Suppressor macrophage treated with lipopolysaccharide for 1 hour (primary cell): ENCODE results near the gene ST7.
A peak's percentile ranks its signal among the peaks of the same experiment; 100 is the strongest.
"Not testable (repeated sequence)": the region's sequence is repeated elsewhere in the genome, so short reads cannot be mapped to it uniquely, and the experiment has no call there.

ENCODE experiments used
- DNase-seq, 3 donors: peaks; one replicate each; pipeline ENCODE4 v3.0.0-alpha.2; 2020 to 2022

Gene ST7

DNA sequence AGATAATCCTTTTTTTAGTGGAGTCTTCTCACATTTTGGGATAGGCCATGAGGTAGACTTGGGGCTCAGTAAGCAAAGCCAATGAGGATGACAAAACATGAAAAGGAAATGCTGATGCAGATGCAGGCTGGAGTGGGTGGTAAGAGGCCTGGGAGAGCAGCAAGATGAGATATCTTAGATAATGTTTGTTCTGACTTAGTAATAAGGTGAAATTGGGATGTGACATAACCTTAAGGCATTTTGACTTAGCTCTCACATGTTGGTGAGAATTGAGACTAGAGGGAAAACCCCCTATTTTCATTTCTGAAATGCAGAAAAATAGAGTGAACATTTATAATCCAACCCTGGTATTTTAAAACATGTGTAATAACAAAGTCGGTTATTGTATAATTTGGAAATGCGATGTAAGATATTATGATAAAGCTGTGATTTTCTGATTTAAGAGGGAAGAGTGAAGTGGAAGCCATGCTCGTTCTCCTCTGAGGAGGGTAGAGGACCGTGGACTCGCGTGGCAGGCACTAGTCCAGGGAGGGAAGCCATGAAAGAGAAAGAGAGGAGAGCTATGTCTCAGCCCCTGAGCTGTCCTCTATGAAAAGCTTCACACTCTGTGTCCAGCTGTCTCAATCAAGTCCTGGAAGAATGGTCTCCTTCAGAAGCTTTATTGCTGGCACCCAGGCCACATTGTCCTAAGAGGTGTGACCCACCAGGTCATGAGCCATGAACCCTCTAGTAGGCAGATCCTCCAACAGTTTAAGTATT, 57.3 kb downstream of the ST7 start:
- DNase-seq = peak; percentile 64 to 79 (median 66)

DNA sequence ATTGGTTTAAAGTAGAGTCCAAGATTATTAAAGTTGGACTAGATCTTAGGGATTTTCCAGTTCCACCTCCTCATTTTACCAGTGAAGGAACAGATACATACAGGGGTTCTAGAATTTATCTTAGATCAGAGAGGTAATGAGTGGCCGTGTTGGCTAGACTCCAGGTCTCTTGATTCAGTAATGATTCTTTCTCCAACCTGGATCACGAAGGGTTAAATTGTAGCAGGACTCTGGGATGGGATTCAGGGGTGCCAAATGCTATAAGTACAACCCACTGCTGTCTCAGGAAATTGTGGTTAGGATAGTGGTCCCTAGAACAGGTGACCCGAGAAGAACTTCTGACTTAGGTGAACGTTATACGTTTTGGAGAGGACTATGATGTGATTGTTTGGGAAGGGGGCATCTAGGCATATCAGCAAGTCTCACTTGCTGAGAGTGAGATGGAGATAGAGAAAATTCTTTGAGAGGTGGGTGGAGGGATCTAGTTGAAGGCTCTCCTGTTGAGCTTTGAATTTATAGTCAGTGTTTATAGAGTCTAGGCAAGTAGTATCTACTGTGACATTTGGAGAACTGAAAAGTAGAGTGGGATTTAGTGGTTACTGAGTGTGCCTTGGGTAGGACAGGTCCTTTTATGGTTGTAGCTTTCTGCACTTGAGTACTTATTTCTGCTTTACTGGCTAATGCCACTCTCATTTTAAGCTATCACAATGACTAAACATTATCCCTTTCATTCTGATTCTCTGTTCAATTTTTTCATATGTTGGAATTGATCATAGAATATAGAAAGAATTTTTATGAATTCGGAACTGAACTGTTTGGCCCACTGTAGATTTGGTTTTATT, 58.3 kb downstream of the ST7 start:
- DNase-seq = peak; percentile 25 to 49 (median 38)

DNA sequence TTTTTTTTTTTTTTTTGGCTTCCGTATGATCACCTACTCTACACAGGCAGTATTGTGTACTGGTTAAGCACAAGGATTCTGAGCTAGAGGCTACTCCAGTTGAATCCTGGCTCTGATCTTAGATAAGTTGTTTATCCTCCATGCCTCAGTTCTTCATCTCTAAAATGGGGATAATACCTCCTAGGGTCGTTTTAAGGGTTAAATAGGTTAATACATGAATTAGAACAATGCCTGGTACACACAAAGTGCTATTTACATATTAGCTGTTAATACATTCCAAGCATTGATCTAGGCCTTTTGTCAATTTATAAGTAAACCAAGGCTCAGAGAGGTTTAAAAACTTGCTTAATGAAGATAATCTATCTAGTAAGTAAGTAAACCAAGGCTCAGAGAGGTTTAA, 59.0 kb downstream of the ST7 start:
- no peak for DNase-seq

DNA sequence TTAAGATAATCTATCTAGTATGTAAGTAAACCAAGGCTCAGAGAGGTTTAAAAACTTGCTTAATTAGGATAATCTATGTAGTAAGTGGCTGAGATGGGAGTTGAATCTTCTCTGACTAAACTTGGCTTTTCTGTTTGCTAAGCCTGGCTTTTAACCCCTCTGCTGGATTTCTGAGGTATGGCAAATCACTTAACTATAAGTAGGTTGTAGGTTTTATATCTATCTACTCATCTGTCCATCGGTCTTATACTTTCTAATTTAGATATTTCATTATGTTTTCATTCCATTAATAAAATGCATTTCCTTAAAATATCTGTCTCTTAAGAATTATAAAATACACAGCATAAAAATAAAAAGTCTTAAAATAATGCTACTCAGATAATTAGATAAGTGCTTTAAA, 59.4 kb downstream of the ST7 start:
- peak; percentile 47 to 61 (median 57) for DNase-seq

DNA sequence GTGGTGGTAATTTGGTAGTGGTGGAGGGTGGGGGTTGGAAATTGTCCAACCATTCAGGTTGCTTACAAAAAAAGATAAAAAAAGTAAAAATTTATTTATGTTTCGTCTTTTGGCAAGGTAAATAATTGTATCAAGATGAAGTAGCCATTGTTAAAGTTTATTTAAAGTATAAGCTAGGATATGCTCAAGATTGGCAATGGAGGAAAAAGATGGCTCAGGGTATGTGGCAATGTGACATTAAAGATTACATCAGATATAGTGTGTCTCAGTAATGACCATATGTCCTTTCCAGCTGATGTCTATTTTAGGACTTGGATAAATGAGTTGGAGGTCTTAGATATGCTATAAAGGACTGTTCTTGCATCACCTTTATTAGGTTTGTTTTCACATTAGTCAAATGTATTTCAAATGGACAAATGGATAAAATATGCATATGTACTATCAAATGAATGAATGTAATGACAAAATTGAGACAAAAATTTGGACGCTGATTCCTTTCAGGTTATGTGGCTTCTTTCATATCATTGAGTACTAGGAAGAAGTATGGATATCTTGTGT, 60.9 kb downstream of the ST7 start:
- peak in 2 of 3 donors; percentile 26 to 36 for DNase-seq

DNA sequence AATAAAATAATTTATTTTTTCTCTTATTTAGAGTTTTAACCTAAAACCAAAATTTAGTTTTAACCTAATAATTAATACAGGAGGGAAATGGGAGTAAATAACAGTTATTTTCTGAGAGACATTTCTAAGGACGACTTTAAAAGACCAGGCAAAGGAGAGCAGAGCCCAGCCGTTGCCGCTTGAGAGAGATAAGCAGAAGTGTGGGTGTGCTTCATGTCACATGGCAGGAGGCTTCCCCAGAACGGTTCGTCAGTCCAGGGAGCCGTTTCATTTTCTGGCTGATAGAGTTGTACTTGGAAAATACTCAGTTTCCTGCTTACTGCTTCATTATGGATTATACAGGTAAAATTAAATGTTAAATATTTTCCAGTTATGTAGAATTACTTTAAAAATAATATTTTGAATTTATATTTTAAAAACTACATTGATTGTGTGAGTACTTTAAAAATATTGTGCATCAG, 61.4 kb downstream of the ST7 start:
- DNase-seq = peak; percentile 81 to 85 (median 83)

DNA sequence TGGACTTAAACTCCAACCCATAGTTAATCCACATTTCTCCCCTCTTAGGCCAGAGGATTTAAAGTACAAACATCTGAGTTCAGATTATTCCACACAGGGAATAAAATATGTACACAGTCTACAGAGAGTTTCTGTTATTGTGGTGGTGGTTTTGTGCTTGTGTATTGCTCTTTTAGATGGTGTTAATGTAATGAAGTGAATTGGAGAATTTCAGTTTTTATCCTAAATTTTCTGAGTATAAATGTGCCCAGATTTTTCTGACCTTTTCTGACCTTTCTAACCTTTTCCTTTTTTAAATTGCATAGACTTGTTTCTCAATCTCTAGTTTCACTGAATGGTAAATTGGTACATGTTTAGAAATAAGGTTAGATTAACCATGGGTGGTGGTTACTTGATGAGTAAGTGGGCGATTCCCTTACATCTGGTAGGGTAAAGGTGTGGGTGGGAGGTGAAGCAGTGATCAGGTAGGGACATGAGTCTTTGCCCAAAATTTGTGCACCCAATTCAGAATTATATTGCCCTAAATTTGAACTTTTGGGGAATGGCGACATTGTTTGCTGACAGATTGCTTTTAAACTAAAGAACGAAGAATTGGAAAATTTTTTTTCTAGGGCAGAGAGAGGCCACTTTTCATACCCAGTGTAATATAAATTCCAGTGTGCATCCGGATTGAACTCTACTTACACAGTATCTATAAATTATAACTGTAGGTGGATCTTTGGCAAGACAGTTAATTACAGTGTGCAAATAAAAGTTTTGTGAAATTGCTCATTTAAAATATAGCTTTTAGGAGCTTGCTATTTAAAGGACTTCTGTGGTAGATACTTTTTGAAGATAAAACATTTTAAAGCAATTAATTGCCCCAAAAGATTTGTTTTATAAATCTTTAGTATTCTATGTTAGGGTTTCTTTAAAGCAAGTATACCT, 62.2 kb downstream of the ST7 start:
- DNase-seq = peak in 1 of 3 donors; percentile 17

DNA sequence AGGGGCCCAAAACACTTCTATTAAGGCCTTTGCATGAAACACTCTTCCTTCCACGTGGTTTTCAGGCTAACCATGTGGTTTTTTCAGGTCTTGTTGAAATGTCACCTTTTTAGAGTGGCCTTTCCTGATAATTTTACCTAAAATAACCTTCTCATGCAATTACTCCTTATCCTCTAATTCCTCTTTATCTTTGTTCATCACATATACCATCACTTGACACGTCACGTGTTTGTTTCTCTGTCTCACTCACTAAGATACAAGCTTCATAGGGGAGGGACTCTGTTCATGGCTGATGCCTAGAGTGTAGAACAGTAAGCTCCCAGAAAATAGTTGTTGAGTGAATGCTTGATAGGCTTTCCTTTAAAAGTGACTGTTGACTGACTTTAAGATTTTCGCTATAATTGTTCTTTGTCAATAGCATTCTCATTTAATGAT, 63.7 kb downstream of the ST7 start:
- no peak for DNase-seq

DNA sequence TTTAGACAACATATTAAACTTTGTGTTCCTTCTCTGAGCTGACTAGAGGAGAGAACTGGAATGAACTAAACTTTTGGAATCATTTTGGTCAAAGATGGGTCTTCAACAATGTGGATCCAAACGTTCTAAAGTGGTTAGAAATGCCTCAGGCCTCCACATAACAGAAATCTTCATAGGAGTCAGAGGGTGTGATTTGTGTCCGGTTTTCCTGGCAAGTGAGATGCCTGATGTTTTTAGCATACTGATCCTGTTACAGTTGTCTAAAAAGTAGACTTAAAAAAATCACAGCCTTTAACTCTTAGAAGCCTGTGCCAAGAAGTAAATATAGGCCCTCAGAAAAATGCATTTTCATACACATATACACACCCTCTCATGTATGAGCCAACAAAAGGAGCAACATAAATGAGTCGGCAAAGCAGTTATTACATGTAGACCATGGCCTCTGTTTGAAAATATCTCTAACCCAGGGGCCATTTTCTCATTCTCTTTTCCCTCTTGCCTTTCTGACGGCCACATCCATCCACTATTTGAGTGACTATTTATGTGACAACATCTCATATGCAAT, 64.5 kb downstream of the ST7 start:
- no peak for DNase-seq

DNA sequence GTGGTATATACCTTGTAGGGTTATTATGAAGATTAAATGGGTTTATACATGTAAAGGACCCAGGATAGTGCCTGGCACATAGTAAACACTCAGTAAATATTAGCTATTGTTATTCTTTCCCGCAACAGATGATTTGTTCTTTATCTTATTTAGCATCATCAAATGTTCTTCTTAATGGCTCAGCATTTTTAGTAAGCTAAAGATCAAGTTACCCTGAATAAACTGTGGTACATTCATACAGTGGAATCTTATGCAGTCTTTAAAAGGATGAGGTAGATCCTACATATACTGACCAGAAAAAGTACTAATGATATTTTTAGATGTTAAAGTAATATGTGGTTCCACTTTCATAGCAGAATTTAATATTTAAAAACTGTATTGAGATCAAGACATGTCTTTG, 65.4 kb downstream of the ST7 start:
- no peak for DNase-seq

DNA sequence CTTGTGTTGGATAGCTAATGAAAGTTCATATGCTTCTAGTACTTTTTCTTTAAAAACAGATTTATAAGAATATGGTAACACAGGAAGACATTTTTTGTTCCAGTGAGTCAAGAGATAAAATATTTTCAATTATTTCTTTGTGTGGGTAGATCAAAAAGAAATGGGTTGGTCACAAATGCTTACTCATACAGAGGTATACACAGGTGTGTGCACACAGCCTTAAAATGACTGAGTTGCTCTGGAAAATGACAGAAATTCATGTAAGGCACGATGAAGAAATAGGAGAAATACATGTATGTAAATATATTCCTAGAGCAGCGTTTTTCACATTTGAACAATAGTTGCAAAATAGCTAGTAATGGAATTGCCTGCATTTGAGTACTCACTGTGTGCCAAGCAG, 66.0 kb downstream of the ST7 start:
- DNase-seq = no peak

DNA sequence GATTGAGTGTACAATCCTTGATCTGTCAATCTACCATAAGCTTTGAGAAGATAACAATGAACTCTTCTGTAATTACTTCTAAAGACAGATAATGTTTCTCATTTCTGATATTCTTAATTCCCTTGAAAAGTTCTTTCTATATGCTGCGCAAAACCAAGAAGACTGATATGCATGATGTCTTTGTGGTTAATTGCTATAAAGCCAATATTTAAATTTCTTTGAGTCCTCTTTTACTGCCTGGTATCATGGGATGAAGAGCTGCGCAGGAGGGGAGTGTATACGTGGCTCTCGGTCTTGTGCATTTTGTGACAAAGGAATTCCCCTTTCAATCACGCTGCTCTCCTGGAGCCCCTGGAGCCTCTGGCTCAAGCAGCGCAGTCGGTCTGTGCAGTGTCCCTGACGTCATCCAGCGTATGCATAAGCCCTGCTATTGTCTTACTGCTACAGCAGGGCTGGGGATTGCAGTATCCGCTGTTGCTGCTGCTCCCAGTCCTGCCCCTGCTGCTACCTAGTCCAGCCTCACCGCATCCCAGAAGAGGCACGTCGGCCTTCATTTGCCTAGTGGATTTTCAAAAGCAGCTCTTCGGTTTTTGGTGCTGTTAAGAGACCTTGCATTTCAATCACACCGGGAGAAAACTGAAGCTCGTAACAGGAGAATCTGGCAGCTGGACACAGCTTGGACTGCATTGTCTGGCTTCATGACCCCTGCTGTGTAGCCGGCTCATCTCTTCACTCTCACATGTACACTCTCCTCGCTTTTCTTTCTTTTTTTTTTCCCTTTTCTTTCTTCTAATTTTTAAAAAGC, 66.7 kb downstream of the ST7 start:
- DNase-seq = no peak

DNA sequence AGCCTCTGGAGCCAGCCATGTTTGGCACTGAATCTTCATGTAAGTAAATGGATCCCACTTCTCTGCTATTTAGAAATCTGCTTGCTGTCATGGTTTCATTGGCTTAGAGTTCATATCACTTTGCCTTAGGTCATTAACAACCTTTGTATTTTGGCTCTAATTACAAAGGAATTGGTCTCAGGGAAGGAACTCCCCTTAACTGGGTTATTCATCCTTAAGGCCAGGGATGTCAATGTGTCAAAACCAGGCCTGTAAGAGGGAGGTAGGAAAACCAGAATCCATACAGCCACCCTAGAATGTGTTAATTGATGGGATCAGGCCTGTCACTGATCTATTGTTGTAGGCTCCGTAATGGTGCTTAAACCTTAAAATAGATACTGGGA, 67.3 kb downstream of the ST7 start:
- DNase-seq = no peak

DNA sequence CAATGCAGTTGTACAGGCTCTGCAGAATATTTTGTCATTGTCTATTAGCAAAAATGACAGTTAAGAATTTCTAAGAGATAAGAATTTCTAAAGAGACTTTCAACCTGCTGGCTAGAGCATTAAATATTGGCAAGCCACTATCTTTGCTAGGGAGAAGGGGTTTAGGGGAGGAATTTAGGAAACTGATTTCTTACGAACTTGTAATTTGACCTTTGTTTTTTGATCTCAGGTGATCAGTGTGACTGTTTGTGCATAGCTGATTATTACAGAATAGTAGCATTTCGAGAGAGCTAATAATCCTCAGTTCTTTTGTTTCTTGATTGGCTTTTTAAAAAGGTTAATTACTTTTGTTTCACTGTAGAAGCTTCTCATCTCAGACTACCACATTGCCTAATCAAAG, 68.1 kb downstream of the ST7 start:
- no peak for DNase-seq

DNA sequence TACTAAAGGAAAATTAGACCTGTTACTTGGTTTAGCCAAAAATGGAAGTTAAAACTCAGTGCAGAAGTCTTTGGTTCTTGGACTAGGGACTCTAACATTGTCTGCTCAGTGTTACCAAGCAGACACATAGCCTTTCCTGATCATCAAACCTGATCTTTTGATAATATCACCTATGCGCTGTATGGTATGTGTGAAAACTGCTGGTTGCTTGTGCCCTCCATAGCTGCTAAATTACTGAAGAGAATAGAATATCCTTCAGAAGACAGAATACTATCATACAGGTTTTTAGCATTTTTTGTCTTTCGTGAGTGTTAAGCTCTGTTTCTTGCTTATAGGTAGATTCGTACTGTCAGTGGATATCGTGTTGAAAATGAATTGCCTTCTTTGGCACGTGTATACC, 68.7 kb downstream of the ST7 start:
- DNase-seq = no peak

DNA sequence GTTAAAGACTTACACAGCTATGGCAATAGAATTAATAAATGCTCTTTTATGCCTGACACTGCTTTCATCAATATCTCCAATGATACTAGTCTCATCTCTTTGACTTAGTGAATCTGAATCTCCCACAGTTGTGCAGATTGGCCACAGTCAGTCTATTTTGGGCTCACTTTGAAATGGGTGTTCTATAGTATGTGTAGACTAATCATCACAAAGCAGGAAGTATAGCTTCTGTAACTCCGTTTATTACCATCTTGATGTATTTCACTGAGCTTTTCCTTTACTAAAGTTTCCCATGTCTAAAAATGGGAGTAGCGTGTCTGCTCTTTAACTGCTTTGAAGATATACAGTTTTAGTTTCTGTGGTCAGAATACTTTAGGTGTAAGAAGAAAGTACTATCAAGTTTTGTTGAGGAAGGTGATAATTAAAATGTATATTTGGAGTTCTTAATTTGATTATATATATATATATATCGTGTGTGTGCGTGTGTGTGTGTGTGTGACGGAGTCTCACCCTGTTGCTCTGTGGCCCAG, 70.1 kb downstream of the ST7 start:
- DNase-seq = no peak

DNA sequence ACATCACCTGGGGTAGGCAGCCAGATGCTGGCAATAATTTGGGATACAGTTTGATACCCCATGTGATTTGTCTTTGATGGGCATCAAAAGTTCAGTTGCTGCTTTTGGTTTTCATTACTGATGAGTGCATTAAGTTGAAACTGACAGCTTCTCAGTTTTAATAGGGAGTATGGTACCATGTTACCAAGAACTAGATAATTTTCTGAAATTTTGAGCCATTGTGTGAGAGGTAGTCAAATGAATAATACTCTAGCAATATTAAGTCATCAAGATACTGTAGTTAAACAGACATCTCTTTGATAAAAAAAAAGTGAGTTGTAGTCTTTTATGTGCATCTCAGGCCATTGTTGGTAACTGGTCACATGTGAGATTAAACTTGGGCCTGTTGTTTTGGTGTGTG, 71.5 kb downstream of the ST7 start:
- DNase-seq = no peak

DNA sequence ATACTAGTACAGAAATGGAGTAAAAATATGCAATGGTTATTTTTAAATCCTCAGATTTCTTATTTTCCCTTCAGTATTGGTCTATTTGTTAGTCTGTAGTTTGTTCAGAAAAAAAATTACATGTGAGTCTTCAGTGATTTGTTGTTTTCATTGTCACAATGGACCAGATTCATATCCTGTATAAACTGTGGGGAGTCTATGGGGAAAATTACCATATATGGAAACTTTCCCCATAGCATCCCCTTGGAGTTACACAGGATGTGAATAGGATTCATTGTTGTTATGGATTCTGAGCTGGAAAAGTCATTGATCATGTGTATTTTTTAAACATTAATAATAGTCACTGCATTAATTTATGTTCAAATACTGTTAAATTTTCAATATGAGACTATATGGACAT, 72.6 kb downstream of the ST7 start:
- no peak for DNase-seq

DNA sequence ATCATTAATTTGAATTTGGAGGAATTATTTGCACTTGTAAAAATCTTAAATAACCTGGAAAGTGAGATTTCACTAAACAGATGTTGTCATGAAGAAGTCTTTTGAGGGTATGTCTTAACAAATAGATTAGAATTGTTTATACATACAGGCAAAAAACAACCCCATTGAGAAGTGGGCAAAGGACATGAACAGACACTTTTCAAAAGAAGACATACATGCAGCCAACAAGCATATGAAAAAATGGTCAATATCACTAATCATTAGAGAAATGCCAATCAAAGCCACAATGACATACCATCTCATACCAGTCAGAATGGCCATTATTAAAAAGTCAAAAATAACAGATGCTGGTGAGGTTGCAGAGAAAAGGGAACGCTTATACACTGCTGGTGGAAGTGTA, 77.0 kb downstream of the ST7 start:
- not testable (repeated sequence) for DNase-seq

DNA sequence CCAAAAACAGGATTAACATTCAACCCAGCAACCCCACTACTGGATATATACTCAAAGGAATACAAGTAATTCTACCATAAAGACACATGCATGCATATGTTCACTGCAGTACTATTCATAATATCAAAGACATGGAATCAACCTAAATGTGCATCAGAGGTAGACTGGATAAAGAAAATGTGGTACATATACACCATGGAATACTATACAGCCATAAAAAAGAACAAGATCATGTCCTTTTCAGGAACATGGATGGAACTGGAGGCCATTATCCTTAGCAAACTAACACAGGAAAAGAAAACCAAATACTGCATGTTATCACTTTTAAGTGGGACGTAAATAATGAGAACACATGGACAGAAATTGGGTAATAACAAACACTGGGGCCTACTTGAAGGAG, 77.5 kb downstream of the ST7 start:
- DNase-seq = not testable (repeated sequence)

DNA sequence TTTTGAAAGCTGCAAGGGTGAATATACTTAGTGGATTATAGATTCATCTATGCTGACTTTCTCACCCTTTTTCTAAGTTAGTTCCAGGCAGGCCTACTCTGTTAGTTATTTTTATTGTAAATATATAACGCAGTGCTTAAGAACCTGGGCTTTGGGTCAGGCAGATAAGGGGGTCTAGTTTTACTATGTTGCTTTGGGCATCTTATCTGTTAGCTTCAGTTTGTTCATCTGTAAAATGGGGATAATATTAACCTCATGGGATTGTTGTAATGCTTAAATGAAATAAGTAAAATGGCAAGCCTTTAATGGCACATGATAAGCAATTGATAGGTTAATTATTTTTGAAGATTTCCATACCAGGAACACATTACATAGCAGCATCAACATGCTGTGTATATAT, 79.5 kb downstream of the ST7 start:
- DNase-seq = no peak
